ENCODE measurements around the gene SLC6A9. TPM values are rescaled to one million over a fixed set of nuclear protein-coding genes. Genes with fewer than 3 reads are reported as not detected.
A peak's percentile ranks its signal among the peaks of the same experiment; 100 is the strongest.

SLC6A9 gene
- polyA plus RNA-seq, 3 donors, result not detected

GRCh38 chr1:44053394-44053793 lies 22.1 kb upstream of the SLC6A9 start:
- no peak for DNase-seq
- H3K9me3 Mint-ChIP-seq, result no peaks in the 10 kb centered on the region
- Histone ChIP-seq H2AFZ (ENCODE audit: insufficient read depth, low read depth, low read length, poor library complexity, severe bottlenecking) (no peak overlapping the region), H3K9me3 (replicated peaks in 1 of 2; ENCODE audit: control insufficient read depth in 1 of 2, insufficient read depth in 1 of 2, low read length in 2 of 2) (no peaks in the 10 kb centered on the region), H3K4me1 (ENCODE audit: control insufficient read depth in 1 of 2, insufficient read depth in 2 of 2, low read length in 2 of 2) (peaks cover 0 to 1% of the 10 kb centered on the region in 2 donors), H4K20me1 (ENCODE audit: insufficient read depth, low read length) (no peaks in the 10 kb centered on the region), H3K4me3 (replicated peaks in 1 of 3; ENCODE audit: low read depth in 2 of 3, low read length in 3 of 3) (no peak overlapping the region), H3K9ac (ENCODE audit: insufficient read depth, low read length, poor library complexity, severe bottlenecking) (no peak overlapping the region), H3K27ac (ENCODE audit: low read depth in 1 of 2, low read length in 2 of 2) (no peak overlapping the region), H3K36me3 (replicated peaks in 1 of 2; ENCODE audit: control insufficient read depth in 1 of 2, insufficient read depth in 2 of 2, low read length in 2 of 2) (no peaks in the 10 kb centered on the region), H3K79me2 (ENCODE audit: insufficient read depth, low read length) (no peaks in the 10 kb centered on the region), H3K4me2 (replicated peaks; ENCODE audit: extremely low read depth, low read length, poor library complexity, severe bottlenecking) (no peak overlapping the region), H3K27me3 (ENCODE audit: control insufficient read depth in 2 of 2, insufficient read depth in 2 of 2, low read length in 2 of 2) (no peaks in the 10 kb centered on the region)
- H3K36me3 Mint-ChIP-seq, result no peaks in the 10 kb centered on the region
- TF ChIP-seq CTCF (IDR thresholded peaks at IDR 0.05), result no peak
- H3K27ac Mint-ChIP-seq, result no peak overlapping the region
- H3K4me1 Mint-ChIP-seq, result peaks cover 4% of the 10 kb centered on the region
- H3K27me3 Mint-ChIP-seq (ENCODE audit: low read depth in 3 of 3), result peaks cover 0 to 4% (median 0%) of the 10 kb centered on the region in 3 donors
- H3K4me3 Mint-ChIP-seq, result no peak overlapping the region
- WGBS (ENCODE audit: insufficient coverage), result no CpG with 5 or more reads among the region's 2 CpGs
- intact Hi-C loops (cut with micrococcal nuclease), result no loop called here

GRCh38 chr1:44050261-44050660 lies 19.0 kb upstream of the SLC6A9 start:
- no peak for TF ChIP-seq CTCF (IDR thresholded peaks at IDR 0.05)
- Histone ChIP-seq H3K9ac (ENCODE audit: insufficient read depth, low read length, poor library complexity, severe bottlenecking) (no peak overlapping the region), H2AFZ (ENCODE audit: insufficient read depth, low read depth, low read length, poor library complexity, severe bottlenecking) (no peak overlapping the region), H4K20me1 (ENCODE audit: insufficient read depth, low read length) (no peaks in the 10 kb centered on the region), H3K27ac (ENCODE audit: low read depth in 1 of 2, low read length in 2 of 2) (no peak overlapping the region), H3K4me2 (replicated peaks; ENCODE audit: extremely low read depth, low read length, poor library complexity, severe bottlenecking) (no peak overlapping the region), H3K4me3 (replicated peaks in 1 of 3; ENCODE audit: low read depth in 2 of 3, low read length in 3 of 3) (no peak overlapping the region), H3K36me3 (replicated peaks in 1 of 2; ENCODE audit: control insufficient read depth in 1 of 2, insufficient read depth in 2 of 2, low read length in 2 of 2) (no peaks in the 10 kb centered on the region), H3K27me3 (ENCODE audit: control insufficient read depth in 2 of 2, insufficient read depth in 2 of 2, low read length in 2 of 2) (no peaks in the 10 kb centered on the region), H3K79me2 (ENCODE audit: insufficient read depth, low read length) (no peaks in the 10 kb centered on the region), H3K4me1 (ENCODE audit: control insufficient read depth in 1 of 2, insufficient read depth in 2 of 2, low read length in 2 of 2) (peaks cover 7 to 12% of the 10 kb centered on the region in 2 donors), H3K9me3 (replicated peaks in 1 of 2; ENCODE audit: control insufficient read depth in 1 of 2, insufficient read depth in 1 of 2, low read length in 2 of 2) (no peaks in the 10 kb centered on the region)
- intact Hi-C loops (cut with micrococcal nuclease), result no loop called here
- Mint-ChIP-seq H3K27me3 (ENCODE audit: low read depth in 3 of 3) (peaks cover 0 to 7% (median 0%) of the 10 kb centered on the region in 3 donors), H3K4me3 (no peak overlapping the region), H3K4me1 (peaks cover 15% of the 10 kb centered on the region), H3K9me3 (no peaks in the 10 kb centered on the region), H3K27ac (no peak overlapping the region), H3K36me3 (no peaks in the 10 kb centered on the region)
- 79% methylated on average over 2 of the region's 3 CpGs for WGBS (ENCODE audit: insufficient coverage)
- DNase-seq, result peak in 2 of 3 donors; percentile 14 to 34

Measured in CD14-positive monocyte (primary cell).